ENCODE data around the gene SORCS2. TPM values are rescaled to one million over a fixed set of nuclear protein-coding genes. Genes with fewer than 3 reads are reported as not detected.

SORCS2 gene
- total and polyA plus RNA-seq, 2 of the 13 experiments (the other 11 are each of a cell fraction or from before 2014, with no cell fraction given), result 0.82 to 1.0 TPM

DNA sequence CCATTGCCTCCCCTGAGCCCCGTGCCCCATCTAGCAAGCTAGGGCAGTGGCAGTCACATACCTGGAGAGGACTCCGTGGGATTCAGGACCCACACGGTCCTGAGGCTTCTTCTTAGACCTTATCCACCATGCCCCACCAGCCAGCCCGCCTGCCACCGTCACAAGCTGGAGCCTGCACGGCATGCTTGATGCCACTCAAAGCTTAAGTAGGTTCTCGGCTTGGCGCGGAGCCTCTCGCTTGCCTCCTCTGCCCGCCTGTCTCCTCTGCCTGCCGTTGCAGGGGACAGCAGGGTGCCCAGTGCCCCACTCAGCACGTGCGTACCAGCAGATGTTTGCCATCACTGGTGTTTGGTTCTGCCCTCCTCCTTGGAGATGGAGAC, 228.3 kb downstream of the SORCS2 start:
- Histone ChIP-seq H3K27ac (ENCODE audit: extremely low read length, insufficient read depth, low read length) (no peak overlapping the region), H3K9ac (ENCODE audit: insufficient read depth, low read depth, low read length) (no peak overlapping the region), H3K4me3 (replicated peaks in 1 of 3; ENCODE audit: insufficient read depth in 1 of 3, low read depth in 2 of 3, low read length in 3 of 3) (no peak overlapping the region), H4K20me1 (ENCODE audit: insufficient read depth, low read length) (no peaks in the 10 kb centered on the region), H3K4me2 (ENCODE audit: low read depth, low read length) (no peak overlapping the region), H3K9me3 (ENCODE audit: low read length) (no peaks in the 10 kb centered on the region), H3K27me3 (ENCODE audit: control insufficient read depth in 1 of 2, insufficient read depth in 2 of 2, low read length in 2 of 2) (peaks cover 4 to 15% of the 10 kb centered on the region in 2 experiments; a peak in 4 of 5 replicates), H2AFZ (ENCODE audit: low read length) (no peak overlapping the region), H3K79me2 (ENCODE audit: insufficient read depth, low read length) (no peaks in the 10 kb centered on the region), H3K4me1 (ENCODE audit: insufficient read depth, low read length) (peaks cover 9% of the 10 kb centered on the region), H3K36me3 (replicated peaks in 1 of 2; ENCODE audit: control insufficient read depth in 1 of 2, insufficient read depth in 2 of 2, low read length in 2 of 2) (no peaks in the 10 kb centered on the region)
- in situ Hi-C loops (cut with HindIII; ENCODE audit: extremely low pct_ligation_motif_present, low pct_unique_long_range_greater_than_20kb) (no loop called here), intact Hi-C loops (cut with micrococcal nuclease; ENCODE audit: unreplicated experiment) (no loop called here)
- no peak for ATAC-seq
- FAIRE-seq, result no peak
- WGBS (ENCODE audit: low lambda C conversion rate), result 60% methylated on average over 13 of the region's 14 CpGs
- DNase-seq (ENCODE audit: low spot score), result no peak
- BruUV-seq (replicated peaks), result no TSS peak
- ChIA-PET POLR2A (no interaction called here), CTCF (ENCODE audit: low intra/inter-chr PET ratio, low total read pairs) (no interaction called here)
- no peak for TF ChIP-seq ZNF576 (CRISPR knock-in tag; IDR thresholded peaks at IDR 0.05)
- no peak for TF ChIP-seq ZNF619 (CRISPR knock-in tag; IDR thresholded peaks at IDR 0.05)
- TF ChIP-seq ZNF780A (CRISPR knock-in tag; IDR thresholded peaks at IDR 0.05), result no peak
- no peak for TF ChIP-seq NFE2L1 (CRISPR knock-in tag; IDR thresholded peaks at IDR 0.05; ENCODE audit: borderline replicate concordance)
- TF ChIP-seq, protein P1, sequence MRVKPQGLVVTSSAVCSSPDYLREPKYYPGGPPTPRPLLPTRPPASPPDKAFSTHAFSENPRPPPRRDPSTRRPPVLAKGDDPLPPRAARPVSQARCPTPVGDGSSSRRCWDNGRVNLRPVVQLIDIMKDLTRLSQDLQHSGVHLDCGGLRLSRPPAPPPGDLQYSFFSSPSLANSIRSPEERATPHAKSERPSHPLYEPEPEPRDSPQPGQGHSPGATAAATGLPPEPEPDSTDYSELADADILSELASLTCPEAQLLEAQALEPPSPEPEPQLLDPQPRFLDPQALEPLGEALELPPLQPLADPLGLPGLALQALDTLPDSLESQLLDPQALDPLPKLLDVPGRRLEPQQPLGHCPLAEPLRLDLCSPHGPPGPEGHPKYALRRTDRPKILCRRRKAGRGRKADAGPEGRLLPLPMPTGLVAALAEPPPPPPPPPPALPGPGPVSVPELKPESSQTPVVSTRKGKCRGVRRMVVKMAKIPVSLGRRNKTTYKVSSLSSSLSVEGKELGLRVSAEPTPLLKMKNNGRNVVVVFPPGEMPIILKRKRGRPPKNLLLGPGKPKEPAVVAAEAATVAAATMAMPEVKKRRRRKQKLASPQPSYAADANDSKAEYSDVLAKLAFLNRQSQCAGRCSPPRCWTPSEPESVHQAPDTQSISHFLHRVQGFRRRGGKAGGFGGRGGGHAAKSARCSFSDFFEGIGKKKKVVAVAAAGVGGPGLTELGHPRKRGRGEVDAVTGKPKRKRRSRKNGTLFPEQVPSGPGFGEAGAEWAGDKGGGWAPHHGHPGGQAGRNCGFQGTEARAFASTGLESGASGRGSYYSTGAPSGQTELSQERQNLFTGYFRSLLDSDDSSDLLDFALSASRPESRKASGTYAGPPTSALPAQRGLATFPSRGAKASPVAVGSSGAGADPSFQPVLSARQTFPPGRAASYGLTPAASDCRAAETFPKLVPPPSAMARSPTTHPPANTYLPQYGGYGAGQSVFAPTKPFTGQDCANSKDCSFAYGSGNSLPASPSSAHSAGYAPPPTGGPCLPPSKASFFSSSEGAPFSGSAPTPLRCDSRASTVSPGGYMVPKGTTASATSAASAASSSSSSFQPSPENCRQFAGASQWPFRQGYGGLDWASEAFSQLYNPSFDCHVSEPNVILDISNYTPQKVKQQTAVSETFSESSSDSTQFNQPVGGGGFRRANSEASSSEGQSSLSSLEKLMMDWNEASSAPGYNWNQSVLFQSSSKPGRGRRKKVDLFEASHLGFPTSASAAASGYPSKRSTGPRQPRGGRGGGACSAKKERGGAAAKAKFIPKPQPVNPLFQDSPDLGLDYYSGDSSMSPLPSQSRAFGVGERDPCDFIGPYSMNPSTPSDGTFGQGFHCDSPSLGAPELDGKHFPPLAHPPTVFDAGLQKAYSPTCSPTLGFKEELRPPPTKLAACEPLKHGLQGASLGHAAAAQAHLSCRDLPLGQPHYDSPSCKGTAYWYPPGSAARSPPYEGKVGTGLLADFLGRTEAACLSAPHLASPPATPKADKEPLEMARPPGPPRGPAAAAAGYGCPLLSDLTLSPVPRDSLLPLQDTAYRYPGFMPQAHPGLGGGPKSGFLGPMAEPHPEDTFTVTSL (CRISPR knock-in tag; IDR thresholded peaks at IDR 0.05; ENCODE audit: borderline replicate concordance), result no peak
- no peak for TF ChIP-seq ELK4 (CRISPR knock-in tag; IDR thresholded peaks at IDR 0.05; ENCODE audit: borderline replicate concordance)
- no peak for TF ChIP-seq KAT2B (IDR thresholded peaks at IDR 0.05; ENCODE audit: borderline replicate concordance, low read depth, low read length)
- no peak for TF ChIP-seq ZNF709 (CRISPR knock-in tag; IDR thresholded peaks at IDR 0.05)
- TF ChIP-seq ZBTB8A (CRISPR knock-in tag; IDR thresholded peaks at IDR 0.05; ENCODE audit: borderline replicate concordance, low read depth), result no peak
- no peak for TF ChIP-seq ZNF609 (CRISPR knock-in tag; IDR thresholded peaks at IDR 0.05; ENCODE audit: borderline replicate concordance)
- no peak for TF ChIP-seq ZMYM4 (CRISPR knock-in tag; IDR thresholded peaks at IDR 0.05)
- no peak for TF ChIP-seq NFKB2 (CRISPR knock-in tag; IDR thresholded peaks at IDR 0.05; ENCODE audit: borderline replicate concordance)
- no peak for TF ChIP-seq ZNF563 (CRISPR knock-in tag; IDR thresholded peaks at IDR 0.05)
